GM12874 (cell line): ENCODE results near the gene POU2F3.

Experiments
- CTCF ChIP-seq: IDR thresholded peaks from 2 replicates; pipeline ENCODE4 v1.5.1; 2011; ENCODE audit warnings: low read depth, mild to moderate bottlenecking, control low read depth, low read length, moderate library complexity; ENCODE audit not compliant: insufficient read depth

Gene POU2F3

GRCh38 chr11:120239713-120240640 lies at the start of gene POU2F3:
Gene POU2F3, plus strand, starts transcription at chr11:120240140. Its CDS starts 204 bp downstream, at chr11:120240344.
- peak; percentile 35; the same call in 1 of the 2 replicates for TF ChIP-seq CTCF

- TF ChIP-seq CTCF = no peak
These were observed 48.9 kb upstream of the POU2F3 start for GRCh38 chr11:120191058-120191457.

- no peak for TF ChIP-seq CTCF
These were observed 46.9 kb upstream of the POU2F3 start for GRCh38 chr11:120192831-120193625.

GRCh38 chr11:120194166-120194565 lies 45.8 kb upstream of the POU2F3 start:
- TF ChIP-seq CTCF = no peak

- TF ChIP-seq CTCF = no peak
These were observed 44.2 kb upstream of the POU2F3 start for GRCh38 chr11:120195601-120196320.

- TF ChIP-seq CTCF = no peak
These were observed 43.1 kb upstream of the POU2F3 start for GRCh38 chr11:120196826-120197225.
